PFSK-1 (cell line): ENCODE data around the gene CD80.

Experiments used
- REST ChIP-seq, 2 experiments: IDR thresholded peaks; 2 replicates each; pipeline versions ENCODE4 v1.6.1 to v1.8.0; 2011 to 2012; ENCODE audit warnings: low read depth in 2 of 2, low read length in 2 of 2, control low read depth in 1 of 2, inconsistent platforms in 1 of 2, mild to moderate bottlenecking in 1 of 2, moderate library complexity in 1 of 2; ENCODE audit not compliant: insufficient read depth in 1 of 2
- SIN3A ChIP-seq: IDR thresholded peaks from 2 replicates; pipeline ENCODE4 v1.6.1; 2012; ENCODE audit warnings: mild to moderate bottlenecking, low read length, moderate library complexity, borderline replicate concordance; ENCODE audit not compliant: insufficient read depth
- TAF1 ChIP-seq: IDR thresholded peaks from 2 replicates; pipeline ENCODE4 v1.6.1; 2012; ENCODE audit warnings: low read length, control low read depth, borderline replicate concordance; ENCODE audit not compliant: insufficient read depth

- TF ChIP-seq TAF1, result no peak
- TF ChIP-seq REST (IDR thresholded peaks at IDR 0.05; ENCODE audit: insufficient read depth in 1 of 2, low read depth in 2 of 2, low read length in 2 of 2), result no peak
- TF ChIP-seq SIN3A, result no peak
Measured at GRCh38 chr3:119600732-119601131, 41.3 kb upstream of the CD80 start.
